HG03196 (cell line): Measurements from ENCODE around the gene FBLN2.

Source experiments
- ATAC-seq: cut with Tn5 transposase; IDR thresholded peaks from one replicate; pipeline ENCODE4 v1.9.1; 2021; ENCODE audit not compliant: unreplicated experiment

The FBLN2 gene

DNA sequence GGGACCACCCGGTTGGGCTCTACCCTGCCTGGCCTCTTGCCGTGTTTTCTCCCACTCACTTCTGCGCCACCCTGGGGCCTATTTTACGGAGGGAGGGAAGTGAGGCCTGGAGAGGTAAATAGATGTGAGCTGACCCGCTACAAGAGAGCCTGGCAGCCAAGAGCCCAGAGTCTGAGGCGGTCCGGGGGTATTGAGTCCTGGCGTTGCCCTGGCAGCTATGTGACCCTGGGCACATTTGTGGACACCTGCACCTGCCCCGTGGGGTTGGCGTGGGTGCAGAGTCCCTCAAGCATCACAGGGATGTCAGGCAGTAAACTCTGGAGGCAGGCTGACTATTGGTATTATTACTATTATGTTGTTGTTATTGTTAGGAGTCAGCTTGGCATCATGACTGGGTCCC lies 85.7 kb downstream of the FBLN2 start:
- no peak for ATAC-seq

DNA sequence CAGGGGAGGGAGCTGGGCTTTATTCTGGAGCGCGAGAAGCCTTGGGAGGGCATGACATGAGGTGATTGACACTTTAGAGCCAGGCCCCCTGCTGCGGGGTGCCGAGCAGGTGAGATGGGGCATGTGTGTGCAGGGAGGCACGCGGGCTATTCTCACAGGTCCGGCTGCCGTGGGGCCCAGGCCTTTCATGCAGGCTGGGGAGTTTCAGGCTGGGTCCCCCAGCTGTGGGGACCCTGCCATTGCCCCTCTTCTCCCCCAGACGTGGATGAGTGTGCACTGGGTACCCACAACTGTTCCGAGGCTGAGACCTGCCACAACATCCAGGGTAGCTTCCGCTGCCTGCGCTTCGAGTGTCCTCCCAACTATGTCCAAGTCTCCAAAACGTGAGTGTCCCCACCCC lies 87.3 kb downstream of the FBLN2 start:
- ATAC-seq = no peak

DNA sequence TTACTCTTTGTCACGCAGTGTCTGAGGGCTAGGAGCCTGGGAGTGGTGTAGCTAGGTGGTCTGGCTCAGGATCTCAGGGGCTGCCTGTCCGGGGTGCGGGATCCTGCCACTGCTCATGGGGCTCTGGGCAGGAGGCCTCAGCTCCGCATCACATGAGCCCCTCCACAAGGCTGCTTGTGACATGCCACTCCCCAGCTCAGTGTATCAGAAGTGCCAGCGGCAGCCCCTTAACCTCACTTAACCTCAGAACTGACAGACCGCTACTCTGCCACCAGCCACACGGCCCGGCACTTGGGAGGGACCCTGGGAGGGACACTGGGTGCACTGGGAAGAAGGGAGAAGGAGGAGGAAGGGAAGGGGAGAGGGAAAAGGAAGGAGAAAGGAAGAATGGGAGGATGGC lies 87.9 kb downstream of the FBLN2 start:
- no peak for ATAC-seq

DNA sequence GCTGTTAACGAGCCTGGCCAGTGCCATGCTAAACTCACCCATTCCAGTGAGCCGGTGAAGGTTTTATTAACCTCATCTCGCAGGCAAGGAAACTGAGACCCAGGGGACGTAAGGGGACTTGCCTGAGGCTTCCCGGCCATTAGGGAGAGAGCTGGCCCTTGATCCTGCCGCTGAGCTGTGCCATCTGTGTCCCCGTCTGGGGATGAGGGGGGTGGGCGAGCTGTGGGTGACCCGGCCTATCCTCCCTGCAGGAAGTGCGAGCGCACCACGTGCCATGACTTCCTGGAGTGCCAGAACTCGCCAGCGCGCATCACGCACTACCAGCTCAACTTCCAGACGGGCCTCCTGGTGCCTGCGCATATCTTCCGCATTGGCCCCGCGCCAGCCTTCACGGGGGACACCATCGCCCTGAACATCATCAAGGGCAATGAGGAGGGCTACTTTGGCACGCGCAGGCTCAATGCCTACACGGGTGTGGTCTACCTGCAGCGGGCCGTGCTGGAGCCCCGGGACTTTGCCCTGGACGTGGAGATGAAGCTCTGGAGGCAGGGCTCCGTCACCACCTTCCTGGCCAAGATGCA lies 88.5 kb downstream of the FBLN2 start:
- no peak for ATAC-seq

DNA sequence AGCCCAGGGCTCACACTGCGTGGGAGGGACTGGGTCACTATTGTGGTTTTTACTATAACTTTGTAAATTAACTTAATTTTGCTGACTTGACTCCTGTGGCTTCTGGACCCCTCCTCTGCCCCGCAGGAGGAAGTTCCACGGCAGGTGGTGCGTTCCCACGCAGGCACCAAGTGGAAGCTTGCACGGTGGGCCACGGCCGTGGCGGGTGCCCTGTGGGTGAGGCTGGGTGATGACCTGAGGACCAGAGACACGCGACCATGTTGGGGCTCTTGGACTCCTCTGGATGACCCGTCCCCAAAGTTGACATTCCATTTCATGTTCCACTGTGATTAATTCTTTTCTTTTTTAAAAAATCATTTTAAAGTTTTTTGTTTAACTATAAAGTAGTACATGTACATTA lies 89.0 kb downstream of the FBLN2 start:
- ATAC-seq = no peak

DNA sequence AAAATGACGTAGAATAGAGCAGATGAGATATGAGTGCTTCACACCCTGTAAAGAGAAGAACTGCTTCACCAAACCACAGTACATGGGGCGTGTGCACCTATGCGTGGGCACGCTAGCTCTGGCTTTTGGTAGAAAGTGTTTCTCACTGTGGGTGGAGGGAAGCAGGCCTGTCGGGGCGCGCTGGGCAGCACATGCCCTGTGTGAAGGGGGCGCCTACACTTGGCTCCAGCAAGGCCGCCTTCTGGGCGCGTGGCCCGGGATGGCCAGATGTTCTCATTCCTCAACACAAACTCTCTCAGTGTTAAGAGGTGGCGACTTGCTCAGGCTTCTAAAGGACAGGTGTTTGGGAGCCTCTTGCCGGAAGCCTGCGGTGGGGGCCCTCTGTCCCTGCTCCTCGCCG lies 90.0 kb downstream of the FBLN2 start:
- ATAC-seq = no peak

DNA sequence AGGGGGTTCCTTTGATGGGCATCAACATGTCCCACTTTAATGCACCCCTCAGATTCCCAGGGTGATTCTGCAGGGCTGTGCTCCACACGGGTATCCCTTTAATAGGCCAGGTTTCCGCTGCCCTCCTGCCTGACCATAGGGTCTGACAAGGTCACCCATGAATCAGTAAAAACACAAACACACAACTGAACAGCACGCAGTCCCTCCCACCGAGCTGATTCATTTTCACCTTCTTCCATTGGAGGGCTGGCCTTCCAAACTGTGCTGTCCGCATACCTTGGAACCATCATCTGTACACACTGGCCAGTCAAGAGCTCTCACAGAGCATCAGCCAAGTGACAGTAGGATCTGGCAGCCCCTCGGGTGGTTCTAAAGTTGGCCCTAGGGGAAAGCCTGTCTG lies 93.7 kb downstream of the FBLN2 start:
- no peak for ATAC-seq

DNA sequence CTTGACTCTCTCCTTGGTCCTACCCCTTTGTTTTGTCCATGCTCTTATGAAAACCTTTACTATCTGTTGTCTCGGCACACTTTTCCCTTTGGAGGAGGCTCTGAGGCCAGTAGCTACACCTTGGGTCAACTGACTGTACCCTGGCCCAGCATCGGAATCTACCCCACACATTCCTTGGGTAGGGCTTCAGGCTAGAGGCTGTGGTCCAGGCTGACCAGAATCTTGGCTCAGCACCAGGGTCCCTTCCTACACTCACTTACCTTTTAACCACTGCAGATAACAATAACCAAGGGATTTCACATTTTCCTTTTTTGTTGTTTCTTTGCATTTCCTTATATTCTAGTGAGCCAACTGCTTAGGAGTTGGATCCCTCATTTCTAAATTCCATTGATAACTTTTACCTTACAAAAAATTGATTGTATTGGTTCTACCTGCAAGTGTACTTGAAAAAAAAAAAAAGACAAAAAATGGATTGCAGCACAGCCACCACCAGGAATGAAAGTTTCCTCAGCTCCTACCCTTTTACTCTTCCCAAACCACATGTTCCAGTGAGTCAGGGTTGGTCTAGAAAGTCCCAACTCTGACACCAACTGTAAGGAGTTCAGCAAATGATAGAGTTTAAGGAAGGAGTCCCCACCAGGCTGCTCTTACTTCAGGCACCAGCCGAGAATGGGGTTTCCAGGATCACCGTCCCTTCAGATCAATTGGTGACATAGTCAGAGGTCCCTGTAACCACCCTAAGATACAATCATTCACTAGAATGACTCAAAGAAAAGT lies 95.6 kb downstream of the FBLN2 start:
- ATAC-seq = no peak

DNA sequence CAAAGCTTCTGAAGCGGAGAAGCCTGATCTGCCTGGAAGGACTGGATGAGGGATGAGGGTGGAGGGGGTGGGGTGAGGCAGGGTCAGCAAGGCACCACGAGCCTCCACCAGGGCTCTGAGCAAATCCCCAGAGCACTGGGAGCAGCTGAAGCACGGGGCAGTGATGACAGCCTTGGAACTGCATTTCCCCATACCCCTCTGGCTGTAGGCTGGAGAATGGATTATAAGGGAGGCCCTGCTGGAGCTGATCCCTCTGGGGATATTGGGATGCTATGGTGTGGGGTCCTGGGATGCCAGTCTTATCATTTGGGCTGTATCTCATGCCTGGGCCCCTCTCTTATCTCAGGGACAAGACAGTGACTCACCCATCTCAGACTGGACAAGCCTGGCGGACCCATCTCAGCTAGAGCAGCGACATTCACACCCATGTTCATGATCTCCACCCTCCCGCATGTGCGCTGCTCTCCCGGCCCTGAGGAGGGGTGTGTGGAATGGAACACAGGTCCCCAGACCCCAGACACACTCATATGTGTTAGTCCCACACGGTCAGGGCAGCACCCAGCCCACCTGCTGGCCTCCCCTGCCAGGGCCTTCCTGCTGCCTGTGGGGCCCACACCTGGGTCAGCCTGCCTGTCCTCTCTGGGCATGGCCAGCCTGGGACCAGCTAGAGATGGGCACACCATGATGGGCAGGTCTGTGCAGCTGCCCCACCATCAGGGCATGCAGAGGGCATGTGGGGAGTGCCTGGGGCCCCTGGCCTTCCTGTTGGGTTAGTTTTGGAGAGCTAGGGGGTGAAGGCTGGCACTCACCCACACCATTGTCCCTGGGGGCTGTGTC lies 97.1 kb downstream of the FBLN2 start:
- no peak for ATAC-seq

DNA sequence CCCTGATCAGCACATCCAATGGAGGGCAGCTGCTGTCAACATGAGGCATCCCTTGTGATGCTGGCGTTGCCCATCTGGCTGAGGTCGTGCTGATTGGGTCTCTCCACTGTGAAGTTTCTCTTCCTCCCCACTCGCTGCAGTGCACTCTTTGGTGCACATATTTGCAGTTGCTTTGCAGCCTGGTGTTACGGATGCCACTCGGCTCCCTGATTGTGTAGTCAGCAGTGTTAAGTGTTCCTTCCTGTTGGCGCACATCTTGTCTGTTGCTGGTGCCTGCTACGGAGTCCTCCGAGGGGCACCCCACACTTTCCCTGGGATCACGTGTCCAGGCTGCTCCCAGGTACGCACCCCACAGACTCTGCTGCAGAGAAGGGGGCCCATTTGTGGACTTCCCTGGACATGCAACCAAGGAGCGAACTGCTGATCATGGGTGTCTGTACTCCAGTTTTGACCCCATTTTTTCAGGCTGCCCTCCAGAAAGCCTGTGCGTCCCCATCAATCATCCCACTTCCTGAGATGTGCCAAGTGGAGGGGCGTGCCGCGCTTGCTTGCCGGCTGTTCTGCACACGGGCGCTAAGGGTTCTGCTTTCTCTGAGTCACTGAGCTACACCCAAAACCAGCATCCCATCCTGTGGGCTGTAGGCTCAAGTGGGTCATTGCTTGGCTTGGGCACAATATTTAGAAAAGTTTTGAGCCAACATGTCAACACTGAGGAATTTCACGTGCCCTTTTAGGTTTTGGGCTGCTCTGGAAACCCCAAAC lies 98.6 kb downstream of the FBLN2 start:
- ATAC-seq = no peak

DNA sequence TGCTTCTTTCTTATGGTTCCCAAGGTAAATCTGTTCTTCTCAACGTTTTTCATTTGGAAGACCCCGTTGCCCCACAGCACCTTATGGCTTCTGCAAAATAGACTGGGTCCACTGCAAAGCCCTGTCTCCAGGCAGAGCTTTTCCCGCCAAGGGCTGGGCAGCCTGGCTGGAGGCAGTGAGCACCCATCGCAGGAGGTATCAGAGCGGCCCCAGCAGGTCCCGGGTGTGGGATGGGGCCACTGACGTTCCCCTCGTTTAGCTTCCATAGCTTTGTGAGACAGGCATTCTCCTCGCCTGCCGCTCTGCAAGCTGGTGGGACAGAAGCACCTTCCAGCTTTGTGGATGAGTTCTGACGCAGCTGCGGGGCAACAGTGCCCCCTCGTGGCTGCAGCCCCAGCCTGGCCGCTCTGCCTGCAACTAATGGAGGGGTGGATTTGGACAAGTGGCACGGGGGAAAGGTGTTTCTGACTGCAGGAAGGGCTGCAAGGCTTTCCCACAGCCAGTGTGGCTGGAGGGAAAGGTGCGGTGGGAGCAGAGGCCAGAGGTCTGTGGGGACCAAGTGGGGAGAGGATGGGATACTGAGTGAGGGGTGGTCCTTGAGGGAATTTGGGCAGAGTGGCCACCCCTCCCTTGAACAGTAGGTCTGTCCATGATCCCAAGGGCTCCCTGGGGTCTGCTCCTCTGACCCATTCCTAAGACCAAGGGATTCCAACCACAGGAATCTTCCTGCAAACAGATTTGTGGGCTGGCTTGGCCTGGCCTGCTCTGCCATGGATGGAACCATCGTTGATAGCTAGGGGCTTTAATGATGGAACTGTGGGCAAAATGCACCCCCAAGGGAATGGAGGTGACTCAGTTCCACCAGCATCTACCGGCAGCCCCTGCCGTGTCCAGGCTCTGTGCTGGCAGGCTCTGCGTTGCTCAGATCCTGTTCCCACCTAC lies 99.4 kb downstream of the FBLN2 start:
- no peak for ATAC-seq

DNA sequence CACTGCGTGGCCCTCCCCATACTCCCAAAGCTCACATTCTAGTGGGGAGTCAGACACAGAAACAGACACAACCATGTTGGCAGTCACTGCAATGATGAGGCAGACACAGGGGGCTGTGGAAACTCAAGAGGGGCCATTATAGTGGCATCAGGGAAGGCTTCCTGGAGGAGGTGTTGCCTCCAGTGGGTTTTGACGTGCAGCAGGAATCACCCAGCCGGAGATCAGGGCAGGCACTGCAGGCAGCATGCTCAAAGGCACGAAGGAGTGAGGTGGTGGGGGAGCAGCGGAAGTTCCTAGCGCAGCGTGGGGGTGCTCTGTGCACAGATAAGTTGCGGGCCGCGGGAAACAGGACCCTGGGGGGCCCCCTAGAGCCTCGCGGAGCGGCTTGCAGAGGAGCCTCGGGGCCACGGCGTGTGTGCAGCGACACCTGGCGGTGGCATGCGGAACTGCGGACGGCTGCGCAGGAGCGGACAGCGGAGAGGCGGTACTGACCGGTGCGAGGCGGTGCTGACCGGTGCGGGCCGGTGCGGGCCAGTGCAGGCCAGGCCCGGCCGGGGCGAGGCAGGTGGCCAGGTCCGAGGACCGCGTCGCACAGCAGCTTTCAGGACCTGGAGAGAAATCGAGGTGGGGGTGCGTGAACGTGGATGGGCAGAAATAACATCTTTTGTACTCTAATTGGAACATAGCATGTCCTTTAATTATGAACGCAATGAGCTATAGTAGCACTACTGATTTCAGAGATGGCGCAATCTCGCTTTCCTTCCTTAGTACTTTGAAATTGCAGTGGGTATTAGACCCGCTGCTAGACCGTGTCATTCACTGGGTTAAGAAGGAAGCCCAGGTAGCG lies 101.5 kb downstream of the FBLN2 start:
- no peak for ATAC-seq

DNA sequence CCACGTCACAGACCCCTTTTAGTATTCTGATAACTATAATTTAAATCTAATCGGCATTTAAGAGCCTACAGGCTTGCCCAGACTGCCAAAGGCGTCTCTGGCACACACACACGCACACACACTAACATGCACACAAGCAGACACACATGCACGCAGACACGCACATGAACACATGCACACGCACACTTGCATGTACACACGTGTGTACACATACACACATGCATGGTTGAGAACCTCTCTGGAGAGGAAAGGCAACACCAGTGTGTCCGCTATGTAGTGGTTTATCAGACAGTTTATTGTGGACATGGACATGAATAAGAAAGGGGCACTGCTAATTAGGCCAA lies 102.1 kb downstream of the FBLN2 start:
- ATAC-seq = no peak

DNA sequence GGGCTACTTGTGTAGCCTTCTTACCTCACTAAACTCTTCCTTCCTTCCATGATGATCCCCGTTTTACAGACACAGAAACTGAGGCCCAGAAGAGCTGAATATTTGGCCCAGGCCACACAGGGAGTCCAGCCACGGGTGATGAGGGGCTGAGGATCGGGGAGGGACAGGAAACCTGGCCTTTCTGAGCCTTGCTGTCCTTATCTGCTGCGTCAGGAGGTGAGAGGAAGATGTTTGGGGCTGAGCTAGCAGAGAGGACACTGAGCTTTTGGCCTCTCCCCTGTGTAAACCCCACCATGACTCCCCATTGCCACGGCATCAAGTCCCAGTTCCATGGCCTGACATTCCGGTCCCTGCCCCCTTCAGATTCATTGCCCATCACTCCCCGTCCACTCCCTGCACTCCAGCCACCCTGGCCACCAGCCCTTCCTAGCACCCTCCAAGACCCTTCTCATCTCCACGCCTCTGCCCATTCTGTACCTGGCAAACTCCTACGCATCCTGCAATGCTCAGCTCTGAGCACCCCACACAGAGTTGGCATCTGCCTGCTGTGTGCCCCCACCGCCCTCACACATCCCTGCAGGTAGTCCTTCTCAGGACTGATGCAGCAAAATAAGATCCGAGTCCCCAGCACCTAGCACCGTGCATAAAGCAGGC lies 103.0 kb downstream of the FBLN2 start:
- no peak for ATAC-seq

DNA sequence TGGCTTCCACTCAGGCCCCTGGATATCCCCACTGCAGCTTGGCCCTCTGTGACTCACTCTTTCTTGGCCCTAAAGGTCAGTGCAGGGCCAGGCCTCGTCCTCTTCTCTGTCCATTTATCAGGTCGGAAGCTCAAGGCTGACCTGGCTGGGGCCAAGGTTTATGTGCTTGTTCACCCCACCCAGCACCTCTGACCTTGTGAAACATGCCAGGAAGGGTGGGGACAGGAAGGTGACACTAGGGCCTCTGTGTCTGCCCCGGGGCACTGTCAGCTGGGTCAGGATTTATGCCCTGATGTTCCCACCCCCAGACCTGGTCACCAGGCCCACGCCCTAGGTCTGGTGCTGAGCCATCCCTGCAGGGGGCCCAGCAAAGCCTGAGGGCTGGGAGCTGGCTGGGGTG lies 103.8 kb downstream of the FBLN2 start:
- no peak for ATAC-seq

DNA sequence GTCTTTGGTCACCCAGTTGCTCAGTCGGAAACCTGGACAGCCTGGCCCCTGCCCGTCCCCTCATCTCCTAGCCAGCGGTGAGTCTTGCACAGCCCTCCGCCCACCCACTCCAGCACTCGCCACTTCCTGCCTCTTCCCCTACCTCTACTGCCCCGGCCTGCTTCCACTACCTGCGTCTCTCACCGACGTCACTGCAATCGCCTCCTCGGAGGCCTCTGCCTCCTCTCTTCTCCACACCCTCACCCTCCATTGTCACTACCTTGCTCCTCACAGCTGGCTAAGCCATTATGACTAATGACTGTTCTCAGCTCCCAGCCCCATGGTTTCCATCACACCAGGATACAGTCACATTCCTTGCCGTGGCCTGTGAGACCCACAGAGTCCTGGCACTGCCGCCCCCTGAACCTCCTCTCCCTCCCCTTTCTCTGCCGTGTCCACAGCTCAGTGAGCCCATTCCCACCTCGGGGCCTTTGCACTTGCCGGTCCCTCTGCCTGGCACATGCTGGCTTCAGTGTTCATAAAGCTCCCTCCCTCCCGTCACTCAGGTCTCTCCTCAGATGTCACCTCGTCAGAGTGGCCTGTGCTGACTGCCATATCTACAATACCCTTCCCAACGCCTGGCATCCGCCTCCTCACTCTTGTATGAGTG lies 104.8 kb downstream of the FBLN2 start:
- no peak for ATAC-seq

DNA sequence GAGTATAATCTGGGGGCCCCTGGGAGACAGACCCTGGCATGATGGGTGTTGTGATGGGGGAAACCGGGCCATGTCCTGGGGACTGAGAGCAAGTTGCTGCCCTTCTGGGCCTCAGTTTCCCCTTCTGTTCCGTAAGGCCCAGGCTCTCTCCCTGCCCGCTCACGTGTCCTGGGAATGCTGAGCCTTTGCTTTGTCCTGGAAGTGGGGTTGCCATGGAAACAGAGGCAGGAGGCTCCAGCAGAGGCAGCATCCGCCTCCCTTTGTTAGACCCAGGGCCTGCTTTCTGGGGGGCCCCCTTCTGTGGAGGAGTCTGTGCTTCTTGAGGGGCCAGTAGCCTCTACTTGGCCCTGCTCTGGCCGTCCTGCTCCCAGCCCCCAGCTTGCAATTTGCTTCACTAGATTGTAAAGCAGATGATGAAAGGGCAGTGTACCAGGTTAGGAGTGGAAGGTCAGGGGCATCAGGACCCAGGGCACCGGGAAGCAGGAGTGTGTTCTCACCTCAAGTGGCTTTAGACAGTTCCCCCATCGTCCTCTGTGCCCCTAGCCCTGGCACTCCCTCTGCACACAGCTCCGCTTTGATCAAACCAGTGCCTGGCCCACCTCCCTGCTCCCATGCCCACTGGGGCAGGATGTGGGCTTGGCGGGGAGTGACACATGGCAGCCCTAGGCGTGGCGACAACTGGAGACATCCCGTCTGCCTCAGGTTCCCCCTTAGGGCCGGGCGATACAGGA lies 105.6 kb downstream of the FBLN2 start:
- ATAC-seq = no peak
